Measurements from ENCODE around the gene TBC1D1. TPM values are rescaled to one million over a fixed set of nuclear protein-coding genes. Genes with fewer than 3 reads are reported as not detected.

Gene TBC1D1
- total RNA-seq = 64.0 and 112 TPM in 2 replicates

GRCh38 chr4:37890801-37891259 is at the start of gene TBC1D1:
Gene TBC1D1, plus strand, starts transcription at chr4:37891084. Its CDS starts 11,012 bp downstream, at chr4:37902096.

DNA sequence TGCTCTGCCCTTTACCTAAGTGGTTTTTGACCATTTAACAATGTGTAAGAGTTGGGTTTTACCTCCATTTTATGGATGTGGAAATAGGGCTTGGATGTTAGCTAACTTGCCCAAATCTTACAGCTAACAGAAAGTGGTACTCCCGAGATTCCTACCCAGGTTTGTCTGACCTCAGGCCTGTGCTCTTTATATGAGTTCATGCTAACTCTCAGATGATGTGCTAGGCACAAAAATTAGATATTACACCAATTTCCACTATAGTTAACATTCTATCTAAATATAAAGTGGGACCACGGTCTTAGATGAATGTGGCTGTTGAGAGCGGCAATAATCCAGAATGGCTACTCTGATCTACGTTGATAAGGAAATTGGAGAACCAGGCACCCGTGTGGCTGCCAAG is 69.2 kb downstream of the TBC1D1 start, which contains the start of gene PTTG2:
Gene PTTG2 (plus strand): TSS at position 301 of the 400 bp plus-strand sequence. CDS start 37 bp downstream, at position 338.

Other genes starting within 250 kb of the TBC1D1 start
- 44.1 and 52.7 TPM in 2 replicates for gene RELL1, start 204.7 kb upstream of the TBC1D1 start, total RNA-seq
- gene PGM2, start 64.4 kb upstream of the TBC1D1 start, total RNA-seq = 13.0 and 22.6 TPM in 2 replicates
- not detected in 2 replicates for gene PTTG2, start 69.3 kb downstream of the TBC1D1 start, total RNA-seq

Data from epithelial cell of alveolus of lung (primary cell).